GM12874 (cell line): ENCODE data around the gene SAMHD1.

Experiments
- CTCF ChIP-seq: IDR thresholded peaks from 2 replicates; pipeline ENCODE4 v1.5.1; 2011; ENCODE audit warnings: low read depth, mild to moderate bottlenecking, control low read depth, low read length, moderate library complexity; ENCODE audit not compliant: insufficient read depth

The SAMHD1 gene

GRCh38 chr20:36887752-36888090 is 63.8 kb downstream of the SAMHD1 start:
- no peak for TF ChIP-seq CTCF

- peak; percentile 96 for TF ChIP-seq CTCF
These were observed 64.4 kb downstream of the SAMHD1 start for GRCh38 chr20:36886859-36887751.

- no peak for TF ChIP-seq CTCF
These were observed 66.2 kb downstream of the SAMHD1 start for GRCh38 chr20:36885356-36885755.

GRCh38 chr20:36883977-36884535 is 67.5 kb downstream of the SAMHD1 start:
- no peak for TF ChIP-seq CTCF

- TF ChIP-seq CTCF: no peak
These were observed 69.6 kb downstream of the SAMHD1 start for GRCh38 chr20:36881888-36882287.

- no peak for TF ChIP-seq CTCF
These were observed 70.2 kb downstream of the SAMHD1 start for GRCh38 chr20:36881331-36881730.

GRCh38 chr20:36880741-36881250 is 70.7 kb downstream of the SAMHD1 start:
- TF ChIP-seq CTCF: no peak
